Right lung (tissue), 10 donors: Measurements from ENCODE around the gene ZDHHC18. TPM values are rescaled to one million over a fixed set of nuclear protein-coding genes. Genes with fewer than 3 reads are reported as not detected.

ENCODE experiments used
- DNase-seq, 2 donors: peaks; one replicate each; pipeline ENCODE4 v3.0.0-alpha.2; 2013
- long read RNA-seq, 8 donors: transcript quantifications; one replicate each; lab custom pipeline, GENCODE V29; 2026
- polyA plus RNA-seq, 5 donors: library from polyadenylated mRNA; unstranded; fragments of 120-200 nt; gene quantifications; one replicate each; pipeline versions ENCODE4 v1.2.1 to v1.2.3, GENCODE V29; 2013; ENCODE audit warnings: inconsistent platforms in 1 of 5, low replicate concordance in 1 of 5; ENCODE audit not compliant: insufficient read length in 5 of 5, insufficient read depth in 1 of 5

ZDHHC18 gene
- polyA plus RNA-seq: 10 to 100 TPM; 19.9 to 26.7 (median 23.2) TPM
- long read RNA-seq, donor 1, full-length matches to known transcripts: 6 of 6 reads
- long read RNA-seq, donor 1, partial matches to known transcripts: 0 of 6 reads
- long read RNA-seq, donor 1, other reads (novel, unspliced or antisense): 0 of 6 reads
- long read RNA-seq, donor 2, full-length matches to known transcripts: 4 of 20 reads
- long read RNA-seq, donor 2, partial matches to known transcripts: 16 of 20 reads
- long read RNA-seq, donor 2, other reads (novel, unspliced or antisense): 0 of 20 reads
- long read RNA-seq, donor 3, full-length matches to known transcripts: 3 of 3 reads
- long read RNA-seq, donor 3, partial matches to known transcripts: 0 of 3 reads
- long read RNA-seq, donor 3, other reads (novel, unspliced or antisense): 0 of 3 reads
- long read RNA-seq, donor 4, full-length matches to known transcripts: 4 of 4 reads
- long read RNA-seq, donor 4, partial matches to known transcripts: 0 of 4 reads
- long read RNA-seq, donor 4, other reads (novel, unspliced or antisense): 0 of 4 reads
- long read RNA-seq, donor 5, full-length matches to known transcripts: 3 of 3 reads
- long read RNA-seq, donor 5, partial matches to known transcripts: 0 of 3 reads
- long read RNA-seq, donor 5, other reads (novel, unspliced or antisense): 0 of 3 reads
- long read RNA-seq, donor 6, full-length matches to known transcripts: 5 of 5 reads
- long read RNA-seq, donor 6, partial matches to known transcripts: 0 of 5 reads
- long read RNA-seq, donor 6, other reads (novel, unspliced or antisense): 0 of 5 reads
- long read RNA-seq, donor 7, full-length matches to known transcripts: 7 of 17 reads
- long read RNA-seq, donor 7, partial matches to known transcripts: 10 of 17 reads
- long read RNA-seq, donor 7, other reads (novel, unspliced or antisense): 0 of 17 reads
- long read RNA-seq, donor 8, full-length matches to known transcripts: 2 of 7 reads
- long read RNA-seq, donor 8, partial matches to known transcripts: 5 of 7 reads
- long read RNA-seq, donor 8, other reads (novel, unspliced or antisense): 0 of 7 reads

DNA sequence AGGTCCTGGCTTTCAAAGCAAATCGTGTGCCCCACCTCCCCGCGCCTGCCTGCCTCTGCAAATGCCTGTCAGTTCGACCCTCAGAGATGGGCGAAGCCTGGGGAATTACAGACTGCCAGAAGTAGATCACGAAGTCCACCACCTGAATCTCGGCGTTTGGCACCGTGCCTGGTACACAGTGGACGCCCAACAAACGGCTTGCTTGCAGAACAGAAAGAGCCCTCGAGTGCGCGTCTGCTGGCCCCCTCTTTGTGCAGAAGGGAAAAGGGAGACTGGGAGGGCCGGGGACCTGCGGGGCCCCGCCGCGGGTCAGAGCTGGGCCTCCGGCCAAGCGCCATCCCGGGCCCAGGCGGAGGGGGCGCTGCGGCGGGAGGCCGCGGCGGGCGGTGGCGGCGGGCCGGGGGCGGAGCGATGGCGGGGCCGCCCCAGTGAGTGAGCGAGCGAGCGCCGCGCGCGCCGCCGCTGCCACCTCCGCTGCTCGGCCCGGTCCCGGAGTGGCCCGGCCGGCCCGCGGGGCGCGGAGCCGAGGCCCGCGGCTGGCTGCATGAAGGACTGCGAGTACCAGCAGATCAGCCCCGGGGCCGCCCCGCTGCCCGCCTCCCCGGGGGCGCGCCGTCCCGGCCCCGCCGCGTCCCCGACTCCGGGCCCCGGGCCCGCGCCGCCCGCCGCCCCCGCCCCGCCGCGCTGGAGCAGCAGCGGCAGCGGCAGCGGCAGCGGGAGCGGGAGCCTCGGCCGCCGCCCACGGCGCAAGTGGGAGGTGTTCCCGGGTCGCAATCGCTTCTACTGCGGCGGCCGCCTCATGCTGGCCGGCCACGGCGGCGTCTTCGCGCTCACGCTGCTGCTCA lies at the start of gene ZDHHC18:
TSS of gene ZDHHC18 (plus strand) at position 428 of the 845 bp plus-strand sequence. CDS start at position 545, 117 bp downstream.
- peak; percentile 59 to 68 for DNase-seq

GRCh38 chr1:26779098-26779668 lies 47.3 kb upstream of the ZDHHC18 start:
- DNase-seq: no peak

GRCh38 chr1:26780344-26780957 lies 46.0 kb upstream of the ZDHHC18 start:
- DNase-seq: no peak

- DNase-seq: no peak
These were observed 45.2 kb upstream of the ZDHHC18 start for GRCh38 chr1:26781206-26781825.

DNA sequence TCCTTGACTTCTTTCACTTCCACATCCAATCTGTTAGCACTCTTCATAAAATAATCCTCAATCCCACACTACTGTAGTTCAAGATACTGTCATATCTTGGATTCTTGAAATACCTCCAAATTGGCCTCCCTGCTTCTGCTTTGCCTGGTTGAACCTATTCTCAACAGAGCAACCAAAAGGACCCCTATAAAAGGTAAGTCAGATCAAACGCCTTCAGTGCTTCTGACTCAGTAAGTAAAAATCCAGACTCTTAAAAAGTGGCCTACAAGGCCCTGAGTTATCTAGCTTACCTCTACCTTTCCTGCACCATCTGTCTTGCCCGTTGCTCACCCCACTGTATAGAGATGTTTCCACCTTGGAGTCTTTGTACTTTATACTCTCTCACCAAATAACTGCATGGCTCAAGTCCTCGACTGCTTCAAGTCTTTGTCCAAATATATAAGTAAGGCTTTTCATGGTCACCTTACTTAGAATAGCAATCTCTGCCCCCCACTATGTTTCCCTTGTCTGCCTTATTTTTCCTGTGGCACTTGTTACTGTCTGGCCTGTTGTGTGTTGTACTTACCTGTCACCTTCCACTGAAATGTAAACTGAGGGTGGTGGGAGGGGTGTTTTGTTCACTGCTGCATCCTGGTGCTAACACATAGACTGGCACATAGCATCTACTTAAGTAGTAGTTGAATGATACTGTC lies 43.8 kb upstream of the ZDHHC18 start:
- DNase-seq: no peak

DNA sequence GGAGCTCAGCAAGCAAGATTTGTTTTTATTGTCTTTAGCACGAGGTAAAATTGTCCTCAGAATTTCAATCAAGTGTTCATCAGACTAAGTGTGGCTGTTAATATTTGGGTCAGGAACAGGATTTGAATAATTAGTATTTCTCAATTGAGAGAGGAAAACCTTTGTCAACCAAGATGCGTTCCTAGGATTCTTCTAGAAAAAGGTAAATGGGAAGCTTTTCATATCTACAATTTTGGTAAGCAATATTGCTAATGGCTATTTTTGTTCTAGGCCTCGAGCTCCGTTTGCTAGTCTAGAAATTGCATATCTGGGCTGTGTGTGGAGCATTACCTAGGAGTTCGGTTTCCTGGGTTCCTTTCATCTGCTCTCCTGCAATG lies 42.9 kb upstream of the ZDHHC18 start:
- no peak for DNase-seq

- peak; percentile 59 to 67 for DNase-seq
These were observed 42.2 kb upstream of the ZDHHC18 start for GRCh38 chr1:26784023-26784871.

DNA sequence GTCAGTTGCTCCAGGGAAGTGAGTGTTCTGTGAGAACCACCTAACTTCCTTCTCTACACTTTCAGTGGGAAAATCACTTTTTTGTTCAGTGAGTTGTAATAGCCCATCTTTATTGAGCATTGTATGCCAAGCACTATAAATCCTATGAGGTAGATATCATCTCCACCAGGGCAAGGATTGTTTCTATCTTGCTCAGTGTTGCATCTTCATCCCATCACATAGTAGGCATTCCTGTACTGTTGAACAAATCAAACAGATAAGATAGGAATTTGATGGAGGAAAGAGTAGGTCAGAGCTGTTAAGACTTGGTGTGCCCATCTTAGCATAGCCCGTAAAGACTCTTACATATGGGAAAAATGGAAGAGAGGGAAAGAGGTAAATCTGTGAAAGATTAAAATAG lies 41.6 kb upstream of the ZDHHC18 start:
- DNase-seq: no peak

GRCh38 chr1:26785611-26786436 lies 40.7 kb upstream of the ZDHHC18 start:
- DNase-seq: peak in 1 of 2 donors; percentile 31

- DNase-seq: peak; percentile 56 to 64
These were observed 39.8 kb upstream of the ZDHHC18 start for GRCh38 chr1:26786437-26787380.

GRCh38 chr1:26787381-26787705 lies 39.1 kb upstream of the ZDHHC18 start:
- peak in 1 of 2 donors; percentile 17 for DNase-seq

GRCh38 chr1:26787706-26788514 lies 38.6 kb upstream of the ZDHHC18 start, which contains the start of gene PIGV:
Gene PIGV, plus strand, starts transcription at chr1:26787950. Its CDS starts 2,866 bp downstream, at chr1:26790816.
- DNase-seq: peak; percentile 92 to 93

- no peak for DNase-seq
These were observed 38.0 kb upstream of the ZDHHC18 start for GRCh38 chr1:26788515-26788785.

DNA sequence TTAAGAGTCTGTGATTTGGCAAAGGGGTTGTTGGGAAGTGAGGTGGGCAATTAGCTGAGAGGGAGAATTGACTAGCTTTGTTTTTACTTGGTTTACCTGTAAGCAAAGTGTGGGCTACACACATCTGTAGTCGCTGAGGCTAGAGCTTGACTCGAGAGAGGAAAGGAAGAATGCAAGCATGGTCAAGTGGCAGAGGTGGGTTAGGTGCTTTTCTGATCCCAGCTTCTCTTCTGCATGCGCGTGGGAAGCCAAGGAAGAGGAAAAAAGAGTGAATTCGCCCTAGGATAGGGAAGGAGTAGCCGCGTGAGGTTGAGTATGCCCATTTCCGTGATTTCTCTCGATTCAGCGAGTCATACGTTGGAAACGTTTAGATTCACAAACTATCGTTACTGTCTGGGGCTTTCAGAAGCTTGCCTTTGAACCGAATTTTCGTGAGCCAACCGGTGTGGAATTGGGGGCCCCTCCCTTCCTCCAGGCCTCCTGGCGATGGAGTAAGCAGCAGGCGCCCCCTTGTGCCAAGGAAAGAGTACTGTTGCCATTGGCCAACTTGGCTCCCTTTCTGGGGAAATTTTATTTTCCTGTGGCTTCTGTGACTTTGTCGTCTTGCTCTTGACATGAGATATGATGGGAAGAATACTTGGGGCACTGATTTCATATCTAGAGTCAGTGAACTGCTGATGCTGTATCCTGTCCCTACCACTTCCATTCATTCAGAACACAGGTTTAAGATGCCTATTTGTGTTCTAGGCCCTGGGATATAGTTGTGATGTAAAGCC lies 37.5 kb upstream of the ZDHHC18 start:
- peak; percentile 76 to 82 for DNase-seq

GRCh38 chr1:26789612-26789865 lies 36.9 kb upstream of the ZDHHC18 start:
- no peak for DNase-seq
